Naive thymus-derived CD4-positive, alpha-beta T cell (primary cell): Measurements from ENCODE around the gene CCM2L. TPM values are rescaled to one million over a fixed set of nuclear protein-coding genes. Genes with fewer than 3 reads are reported as not detected.

Source experiments
- ATAC-seq: fragments of 150-1000 bp; cut with Tn5 transposase; 2 replicates; pipeline ENCODE4 v1.10.0; 2021; ENCODE audit warnings: mild to moderate bottlenecking, moderate library complexity
- CTCF ChIA-PET: fragments of 350-600 bp; sonication (Branson Sonifier 250); formaldehyde crosslinking; loops from one replicate; lab custom pipeline; 2021; ENCODE audit warnings: antibody characterized with exemption; lab: Charles Lee
- POLR2A ChIA-PET: fragments of 350-600 bp; sonication (Branson Sonifier 250); formaldehyde crosslinking; loops from one replicate; lab custom pipeline; 2021; ENCODE audit warnings: antibody characterized with exemption, inconsistent platforms; lab: Charles Lee
- DNase-seq, 9 donors: peaks; one replicate each; pipeline versions ENCODE4 v3.0.0 to v3.0.0-alpha.2; 2020 to 2022; ENCODE audit warnings: mixed read lengths in 1 of 9
- H3K27ac ChIP-seq: one replicate; pipeline ENCODE4 v1.7.0; 2013; ENCODE audit warnings: mild to moderate bottlenecking, low read depth, low read length, moderate library complexity
- H3K27me3 ChIP-seq, 2 donors: one replicate each; pipeline ENCODE4 v1.7.0; 2013; ENCODE audit warnings: low read length in 2 of 2, mild to moderate bottlenecking in 2 of 2, moderate library complexity in 2 of 2; ENCODE audit not compliant: control insufficient read depth in 2 of 2, insufficient read depth in 2 of 2
- H3K36me3 ChIP-seq, 3 experiments: 1 replicate in 2 of 3; 2 replicates in 1 of 3; pipeline ENCODE4 v1.7.0; 2013; ENCODE audit warnings: low read length in 3 of 3, mild to moderate bottlenecking in 3 of 3, moderate library complexity in 1 of 3; ENCODE audit not compliant: insufficient read depth in 3 of 3, control insufficient read depth in 2 of 3
- H3K4me1 ChIP-seq, 2 donors: one replicate each; pipeline ENCODE4 v1.7.0; 2013; ENCODE audit warnings: low read length in 2 of 2, mild to moderate bottlenecking in 2 of 2, moderate library complexity in 1 of 2; ENCODE audit not compliant: control insufficient read depth in 2 of 2, insufficient read depth in 2 of 2
- H3K4me3 ChIP-seq: 2 replicates; pipeline ENCODE4 v1.7.0; 2013; ENCODE audit warnings: mild to moderate bottlenecking, low read length
- H3K9me3 ChIP-seq, 3 experiments: 1 replicate in 2 of 3; 2 replicates in 1 of 3; pipeline ENCODE4 v1.7.0; 2013; ENCODE audit warnings: low read length in 3 of 3; ENCODE audit not compliant: control insufficient read depth in 2 of 3
- H3K27ac Mint-ChIP-seq, 9 donors: one replicate each; pipeline ENCODE4 v1.8.0; 2020 to 2022; ENCODE audit warnings: mixed read lengths in 9 of 9, mild to moderate bottlenecking in 8 of 9, moderate library complexity in 5 of 9, inconsistent platforms in 2 of 9
- H3K27me3 Mint-ChIP-seq, 5 donors: one replicate each; pipeline ENCODE4 v1.8.0; 2021 to 2022; ENCODE audit warnings: mixed read lengths in 5 of 5, mild to moderate bottlenecking in 1 of 5
- H3K36me3 Mint-ChIP-seq, 5 donors: one replicate each; pipeline ENCODE4 v1.8.0; 2020 to 2022; ENCODE audit warnings: mixed read lengths in 5 of 5, mild to moderate bottlenecking in 3 of 5, inconsistent platforms in 1 of 5
- H3K4me1 Mint-ChIP-seq, 7 donors: one replicate each; pipeline ENCODE4 v1.8.0; 2020 to 2022; ENCODE audit warnings: mixed read lengths in 7 of 7, mild to moderate bottlenecking in 3 of 7, inconsistent platforms in 1 of 7
- H3K4me3 Mint-ChIP-seq, 10 donors: one replicate each; pipeline ENCODE4 v1.8.0; 2020 to 2022; ENCODE audit warnings: mild to moderate bottlenecking in 10 of 10, mixed read lengths in 10 of 10, moderate library complexity in 6 of 10, inconsistent platforms in 2 of 10
- H3K9me3 Mint-ChIP-seq, 11 donors: one replicate each; pipeline ENCODE4 v1.8.0; 2020 to 2022; ENCODE audit warnings: mixed read lengths in 11 of 11, mild to moderate bottlenecking in 4 of 11, inconsistent platforms in 1 of 11, moderate library complexity in 1 of 11
- intact Hi-C, 2 donors: fragments of 100-400 bp; cut with micrococcal nuclease; formaldehyde crosslinking; loops; one replicate each; pipeline ENCODE4 v1.15.1; 2023
- polyA plus RNA-seq, 2 donors: library from polyadenylated mRNA; unstranded; fragments of 300-500 nt; fragmentation: Illumina TruSeq; gene quantifications; one replicate each; pipeline ENCODE4 v1.2.3, GENCODE V29; 2021
- total RNA-seq, 6 experiments: library from RNA in 5 of 6; stranded (reverse) in 5 of 6; gene quantifications; 1 replicate in 5 of 6; 2 replicates in 1 of 6; pipeline ENCODE4 v1.2.3 and lab custom pipeline; 2021 to 2026

Gene CCM2L
- total and polyA plus RNA-seq, 7 experiments from 2014 or later, result not detected

- Histone ChIP-seq H3K9me3 (no peaks in the 10 kb centered on the region), H3K27ac (no peak overlapping the region), H3K4me1 (no peaks in the 10 kb centered on the region), H3K4me3 (no peak overlapping the region), H3K36me3 (no peaks in the 10 kb centered on the region), H3K27me3 (no peaks in the 10 kb centered on the region)
- DNase-seq, result no peak
- peaks cover 0 to 14% (median 0%) of the 10 kb centered on the region in 7 donors for H3K4me1 Mint-ChIP-seq
- CTCF ChIA-PET, result no interaction called here
- POLR2A ChIA-PET, result no interaction called here
- ATAC-seq, result no peak
- H3K27ac Mint-ChIP-seq, result no peak overlapping the region
- no peaks in the 10 kb centered on the region for H3K36me3 Mint-ChIP-seq
- no peak overlapping the region for H3K4me3 Mint-ChIP-seq
- H3K27me3 Mint-ChIP-seq, result peaks cover 37 to 57% (median 49%) of the 10 kb centered on the region in 5 donors
- intact Hi-C loops, result no loop called here
- peaks cover 0 to 5% (median 0%) of the 10 kb centered on the region in 11 donors for H3K9me3 Mint-ChIP-seq
Observed at GRCh38 chr20:32059189-32059588, 49.0 kb downstream of the CCM2L start.

- Histone ChIP-seq H3K27me3 (no peaks in the 10 kb centered on the region), H3K27ac (no peak overlapping the region), H3K4me1 (no peaks in the 10 kb centered on the region), H3K9me3 (no peaks in the 10 kb centered on the region), H3K36me3 (no peaks in the 10 kb centered on the region), H3K4me3 (no peak overlapping the region)
- peak; percentile 87 for ATAC-seq
- DNase-seq, result no peak
- no peak overlapping the region for H3K27ac Mint-ChIP-seq
- ChIA-PET POLR2A (no interaction called here), CTCF (no interaction called here)
- intact Hi-C loops, result no loop called here
- H3K4me1 Mint-ChIP-seq, result peaks cover 0 to 14% (median 0%) of the 10 kb centered on the region in 7 donors
- no peak overlapping the region for H3K4me3 Mint-ChIP-seq
- H3K9me3 Mint-ChIP-seq, result peaks cover 0 to 4% (median 0%) of the 10 kb centered on the region in 11 donors
- peaks cover 22 to 55% (median 42%) of the 10 kb centered on the region in 5 donors for H3K27me3 Mint-ChIP-seq
- H3K36me3 Mint-ChIP-seq, result no peaks in the 10 kb centered on the region
Observed at GRCh38 chr20:32062776-32063170, 52.5 kb downstream of the CCM2L start.

- Histone ChIP-seq H3K9me3 (no peaks in the 10 kb centered on the region), H3K4me3 (no peak overlapping the region), H3K27ac (no peak overlapping the region), H3K4me1 (no peaks in the 10 kb centered on the region), H3K27me3 (no peaks in the 10 kb centered on the region), H3K36me3 (no peaks in the 10 kb centered on the region)
- H3K36me3 Mint-ChIP-seq, result no peaks in the 10 kb centered on the region
- peaks cover 19 to 49% (median 36%) of the 10 kb centered on the region in 5 donors for H3K27me3 Mint-ChIP-seq
- DNase-seq (no peak), ATAC-seq (no peak)
- ChIA-PET CTCF (interaction anchor here (1.2 kb wide), 1 partner anchor 32 kb away, joined by 3 read pairs; no protein-coding TSS in a partner anchor), POLR2A (no interaction called here)
- peaks cover 0 to 14% (median 0%) of the 10 kb centered on the region in 7 donors for H3K4me1 Mint-ChIP-seq
- no peak overlapping the region for H3K27ac Mint-ChIP-seq
- H3K9me3 Mint-ChIP-seq, result peaks cover 0 to 4% (median 0%) of the 10 kb centered on the region in 11 donors
- no peak overlapping the region for H3K4me3 Mint-ChIP-seq
- intact Hi-C loops, result no loop called here
Observed at GRCh38 chr20:32063695-32064094, 53.5 kb downstream of the CCM2L start.

GRCh38 chr20:32064667-32065066 lies 54.4 kb downstream of the CCM2L start:
- DNase-seq (no peak), ATAC-seq (no peak)
- ChIA-PET POLR2A (no interaction called here), CTCF (no interaction called here)
- Histone ChIP-seq H3K27me3 (no peaks in the 10 kb centered on the region), H3K9me3 (no peaks in the 10 kb centered on the region), H3K36me3 (no peaks in the 10 kb centered on the region), H3K4me1 (no peaks in the 10 kb centered on the region), H3K27ac (no peak overlapping the region), H3K4me3 (no peak overlapping the region)
- peaks cover 0 to 4% (median 0%) of the 10 kb centered on the region in 11 donors for H3K9me3 Mint-ChIP-seq
- no peak overlapping the region for H3K4me3 Mint-ChIP-seq
- no peaks in the 10 kb centered on the region for H3K36me3 Mint-ChIP-seq
- H3K27ac Mint-ChIP-seq, result no peak overlapping the region
- peaks cover 9 to 40% (median 28%) of the 10 kb centered on the region in 5 donors for H3K27me3 Mint-ChIP-seq
- peaks cover 0 to 17% (median 0%) of the 10 kb centered on the region in 7 donors for H3K4me1 Mint-ChIP-seq
- intact Hi-C loops, result no loop called here

GRCh38 chr20:32067234-32067821 lies 57.1 kb downstream of the CCM2L start:
- Histone ChIP-seq H3K27me3 (no peaks in the 10 kb centered on the region), H3K36me3 (no peaks in the 10 kb centered on the region), H3K4me3 (no peak overlapping the region), H3K4me1 (no peaks in the 10 kb centered on the region), H3K9me3 (no peaks in the 10 kb centered on the region), H3K27ac (no peak overlapping the region)
- peaks cover 0 to 17% (median 9%) of the 10 kb centered on the region in 5 donors for H3K27me3 Mint-ChIP-seq
- no peak for DNase-seq
- H3K9me3 Mint-ChIP-seq, result no peaks in the 10 kb centered on the region
- POLR2A ChIA-PET, result no interaction called here
- CTCF ChIA-PET, result no interaction called here
- peak overlapping the region in 1 of 9 donors; percentile 22 for H3K27ac Mint-ChIP-seq
- intact Hi-C loops, result no loop called here
- H3K4me1 Mint-ChIP-seq, result peaks cover 0 to 19% (median 4%) of the 10 kb centered on the region in 7 donors
- H3K4me3 Mint-ChIP-seq, result no peak overlapping the region
- no peaks in the 10 kb centered on the region for H3K36me3 Mint-ChIP-seq
- no peak for ATAC-seq

GRCh38 chr20:32068174-32068573 lies 57.9 kb downstream of the CCM2L start:
- ATAC-seq (no peak), DNase-seq (no peak)
- no peaks in the 10 kb centered on the region for H3K27me3 ChIP-seq
- peaks cover 0 to 10% (median 8%) of the 10 kb centered on the region in 5 donors for H3K27me3 Mint-ChIP-seq
- ChIA-PET POLR2A (no interaction called here), CTCF (no interaction called here)
- no peak overlapping the region for H3K27ac ChIP-seq
- H3K4me3 Mint-ChIP-seq, result no peak overlapping the region
- no peak overlapping the region for H3K27ac Mint-ChIP-seq
- peaks cover 0 to 12% (median 4%) of the 10 kb centered on the region in 7 donors for H3K4me1 Mint-ChIP-seq
- intact Hi-C loops, result no loop called here
- H3K4me3 ChIP-seq, result no peak overlapping the region
- H3K36me3 Mint-ChIP-seq, result no peaks in the 10 kb centered on the region
- no peaks in the 10 kb centered on the region for H3K36me3 ChIP-seq
- no peaks in the 10 kb centered on the region for H3K4me1 ChIP-seq
- H3K9me3 ChIP-seq, result no peaks in the 10 kb centered on the region
- H3K9me3 Mint-ChIP-seq, result no peaks in the 10 kb centered on the region

- H3K4me1 ChIP-seq, result no peaks in the 10 kb centered on the region
- DNase-seq (no peak), ATAC-seq (no peak)
- ChIA-PET CTCF (no interaction called here), POLR2A (no interaction called here)
- no peak overlapping the region for H3K4me3 ChIP-seq
- H3K27me3 ChIP-seq, result no peaks in the 10 kb centered on the region
- peaks cover 0 to 10% (median 8%) of the 10 kb centered on the region in 5 donors for H3K27me3 Mint-ChIP-seq
- no peaks in the 10 kb centered on the region for H3K9me3 Mint-ChIP-seq
- H3K36me3 Mint-ChIP-seq, result no peaks in the 10 kb centered on the region
- H3K27ac Mint-ChIP-seq, result no peak overlapping the region
- no peaks in the 10 kb centered on the region for H3K36me3 ChIP-seq
- H3K9me3 ChIP-seq, result no peaks in the 10 kb centered on the region
- intact Hi-C loops, result no loop called here
- H3K4me1 Mint-ChIP-seq, result peaks cover 0 to 9% (median 4%) of the 10 kb centered on the region in 7 donors
- no peak overlapping the region for H3K27ac ChIP-seq
- no peak overlapping the region for H3K4me3 Mint-ChIP-seq
Observed at GRCh38 chr20:32069711-32070110, 59.5 kb downstream of the CCM2L start.
